Panc1 (cell line): Measurements from ENCODE around the gene SERPINC1. TPM values are rescaled to one million over a fixed set of nuclear protein-coding genes. Genes with fewer than 3 reads are reported as not detected.
"Not testable (repeated sequence)": the region's sequence is repeated elsewhere in the genome, so short reads cannot be mapped to it uniquely, and the experiment has no call there.

Experiments used
- ATAC-seq: fragments of 200-7000 bp; cut with Tn5 transposase; 2 replicates; pipeline ENCODE4 v1.9.1; 2020; ENCODE audit warnings: mild to moderate bottlenecking, moderate library complexity
- BruUV-seq: library from RNA; stranded (reverse); fragments of 400-500 nt; replicated peaks from 2 replicates; lab custom pipeline; 2021; lab: Mats Ljungman, UMichigan
- CTCF ChIA-PET: fragments of 300-600 bp; sonication (Branson Sonifier 250); formaldehyde crosslinking; loops from one replicate; lab custom pipeline; 2022; ENCODE audit warnings: antibody characterized with exemption; lab: Charles Lee
- POLR2A ChIA-PET: fragments of 300-600 bp; sonication (Branson Sonifier 250); formaldehyde crosslinking; loops from one replicate; lab custom pipeline; 2022; ENCODE audit warnings: antibody characterized with exemption; lab: Charles Lee
- DNase-seq: peaks from one replicate; pipeline ENCODE4 v3.0.0-alpha.2; 2010; ENCODE audit warnings: low read depth, low spot score
- H3K27ac ChIP-seq: 2 replicates; pipeline ENCODE4 v1.5.1; 2011; ENCODE audit warnings: mild to moderate bottlenecking, low read length, inconsistent platforms
- H3K27me3 ChIP-seq: fragments of 200-500 bp; sonication (Bioruptor generic); 2 replicates; pipeline ENCODE4 v1.6.0; 2014; ENCODE audit warnings: low read length, inconsistent platforms; ENCODE audit not compliant: control insufficient read depth, insufficient read depth
- H3K36me3 ChIP-seq: fragments of 200-500 bp; sonication (Bioruptor generic); 2 replicates; pipeline ENCODE4 v1.5.1; 2014; ENCODE audit warnings: inconsistent platforms, mild to moderate bottlenecking, low read length, moderate library complexity; ENCODE audit not compliant: control insufficient read depth, insufficient read depth
- H3K4me1 ChIP-seq: 2 replicates; pipeline ENCODE4 v1.5.1; 2011; ENCODE audit warnings: inconsistent platforms, mild to moderate bottlenecking, low read length, moderate library complexity; ENCODE audit not compliant: control insufficient read depth, insufficient read depth
- H3K4me3 ChIP-seq, 2 experiments: 2 replicates each; pipeline ENCODE4 v1.5.1; 2011 to 2012; ENCODE audit warnings: low read depth in 2 of 2, low read length in 2 of 2, mild to moderate bottlenecking in 2 of 2, inconsistent platforms in 1 of 2, moderate library complexity in 1 of 2
- H3K9me3 ChIP-seq: fragments of 200-500 bp; sonication (Bioruptor generic); 2 replicates; pipeline ENCODE4 v1.5.1; 2014; ENCODE audit warnings: low read depth, mild to moderate bottlenecking, inconsistent platforms, low read length, moderate library complexity; ENCODE audit not compliant: control insufficient read depth, insufficient read depth
- CTCF ChIP-seq: fragments of 450-650 bp; IDR thresholded peaks from 2 replicates; pipeline ENCODE4 v1.5.1; 2017; ENCODE audit warnings: mild to moderate bottlenecking
- POLR2AphosphoS5 ChIP-seq: IDR thresholded peaks from 2 replicates; pipeline ENCODE4 v1.6.1; 2012; ENCODE audit warnings: mild to moderate bottlenecking, low read depth, low read length, moderate library complexity
- REST ChIP-seq, 2 experiments: IDR thresholded peaks; 2 replicates each; pipeline ENCODE4 v1.6.1; 2011 to 2012; ENCODE audit warnings: low read depth in 2 of 2, control low read depth in 1 of 2, low read length in 1 of 2, mild to moderate bottlenecking in 1 of 2, moderate library complexity in 1 of 2; ENCODE audit not compliant: insufficient read depth in 1 of 2
- SIN3A ChIP-seq: IDR thresholded peaks from 2 replicates; pipeline ENCODE4 v1.6.1; 2012; ENCODE audit warnings: low read depth, mild to moderate bottlenecking, low read length, moderate library complexity, borderline replicate concordance; ENCODE audit not compliant: insufficient read depth
- TCF7L2 ChIP-seq: IDR thresholded peaks from 2 replicates; pipeline ENCODE4 v1.6.1; 2011; ENCODE audit warnings: mild to moderate bottlenecking, low read depth, low read length, inconsistent platforms
- in situ Hi-C: cut with HindIII; loops from 2 replicates; pipeline ENCODE4 v1.10.0; 2016; ENCODE audit warnings: low sequenced_read_pairs, low pct_unique_long_range_greater_than_20kb
- intact Hi-C: fragments of 100-400 bp; cut with micrococcal nuclease; formaldehyde crosslinking; loops from one replicate; pipeline ENCODE4 v1.10.0; 2022; ENCODE audit not compliant: unreplicated experiment
- total RNA-seq: library from RNA; stranded (reverse); gene quantifications from one replicate; pipeline ENCODE4 v1.2.1, GENCODE V29; 2021; ENCODE audit not compliant: unreplicated experiment

SERPINC1 gene
- total RNA-seq, 1 experiment from 2014 or later, result 0.64 TPM

- no peak for ATAC-seq
- CTCF ChIA-PET, result interaction anchor here (0.6 kb wide), 1 partner anchor 330 kb away, joined by 5 read pairs; no protein-coding TSS in a partner anchor
- peaks cover 32% of the 10 kb centered on the region for H3K36me3 ChIP-seq
- H3K4me3 ChIP-seq, result no peak overlapping the region
- no peak for TF ChIP-seq REST (IDR thresholded peaks at IDR 0.05; ENCODE audit: insufficient read depth in 1 of 2, low read depth in 2 of 2, low read length in 1 of 2)
- TF ChIP-seq POLR2AphosphoS5, result no peak
- TF ChIP-seq CTCF, result no peak
- no peak for TF ChIP-seq TCF7L2
- no peak for TF ChIP-seq SIN3A
- no peak overlapping the region for H3K27ac ChIP-seq
- H3K4me1 ChIP-seq, result peaks cover 14% of the 10 kb centered on the region
- intact Hi-C loops, result no loop called here
- POLR2A ChIA-PET, result interaction anchor here (1.1 kb wide), 1 partner anchor 9 kb away, joined by 4 read pairs; the partner anchor contains the start of gene ZBTB37
- H3K27me3 ChIP-seq, result no peaks in the 10 kb centered on the region
- in situ Hi-C loops, result no loop called here
- DNase-seq, result no peak
- H3K9me3 ChIP-seq, result no peaks in the 10 kb centered on the region
- BruUV-seq, result no TSS peak
These were observed 57.1 kb downstream of the SERPINC1 start for GRCh38 chr1:173860065-173860464.

GRCh38 chr1:173859547-173859946, 57.6 kb downstream of the SERPINC1 start:
- BruUV-seq, in situ Hi-C loops, DNase-seq, H3K4me3 ChIP-seq, H3K27ac ChIP-seq, ATAC-seq, H3K27me3 ChIP-seq, H3K9me3 ChIP-seq, intact Hi-C loops, CTCF ChIA-PET: not testable (repeated sequence)
- H3K4me1 ChIP-seq, result peaks cover 12% of the 10 kb centered on the region
- POLR2A ChIA-PET, result interaction anchor here (1.1 kb wide), 1 partner anchor 9 kb away, joined by 4 read pairs; the partner anchor contains the start of gene ZBTB37
- peaks cover 32% of the 10 kb centered on the region for H3K36me3 ChIP-seq

- Histone ChIP-seq H3K4me1 (no peaks in the 10 kb centered on the region), H3K27ac (no peak overlapping the region), H3K4me3 (no peak overlapping the region), H3K27me3 (no peaks in the 10 kb centered on the region), H3K36me3 (peaks cover 20% of the 10 kb centered on the region), H3K9me3 (no peaks in the 10 kb centered on the region)
- in situ Hi-C loops (no loop called here), intact Hi-C loops (no loop called here)
- POLR2A ChIA-PET, result no interaction called here
- no peak for TF ChIP-seq CTCF
- TF ChIP-seq POLR2AphosphoS5, result no peak; the same call in 1 of the 2 replicates
- TF ChIP-seq TCF7L2, result no peak
- TF ChIP-seq REST (IDR thresholded peaks at IDR 0.05; ENCODE audit: insufficient read depth in 1 of 2, low read depth in 2 of 2, low read length in 1 of 2), result no peak
- TF ChIP-seq SIN3A, result no peak
- DNase-seq, result no peak
- CTCF ChIA-PET, result no interaction called here
- no peak for ATAC-seq
- no TSS peak for BruUV-seq
These were observed 59.7 kb downstream of the SERPINC1 start for GRCh38 chr1:173857363-173857917.
